GM19025 (cell line): Measurements from ENCODE around the gene SEL1L.
"Not testable (repeated sequence)": the region's sequence is repeated elsewhere in the genome, so short reads cannot be mapped to it uniquely, and the experiment has no call there.

Experiments
- ATAC-seq: cut with Tn5 transposase; IDR thresholded peaks from one replicate; pipeline ENCODE4 v1.9.1; 2021; ENCODE audit warnings: mild to moderate bottlenecking, low read depth, moderate library complexity; ENCODE audit not compliant: unreplicated experiment

SEL1L gene

GRCh38 chr14:81478446-81478845 lies 55.2 kb downstream of the SEL1L start:
- no peak for ATAC-seq

- no peak for ATAC-seq
These were observed 56.8 kb downstream of the SEL1L start for GRCh38 chr14:81476816-81477215.

- ATAC-seq, result no peak
These were observed 58.8 kb downstream of the SEL1L start for GRCh38 chr14:81474685-81475324.

- ATAC-seq, result peak; percentile 48
These were observed 59.5 kb downstream of the SEL1L start for GRCh38 chr14:81474148-81474492.

- ATAC-seq, result peak; percentile 24
These were observed 60.1 kb downstream of the SEL1L start for GRCh38 chr14:81473456-81474147.

- no peak for ATAC-seq
These were observed 61.4 kb downstream of the SEL1L start for GRCh38 chr14:81472096-81472800.

GRCh38 chr14:81471062-81471461 lies 62.6 kb downstream of the SEL1L start:
- ATAC-seq, result no peak

GRCh38 chr14:81470557-81470826 lies 63.2 kb downstream of the SEL1L start:
- ATAC-seq, result peak; percentile 27

- no peak for ATAC-seq
These were observed 66.8 kb downstream of the SEL1L start for GRCh38 chr14:81466854-81467253.

GRCh38 chr14:81465507-81466228 lies 68.0 kb downstream of the SEL1L start:
- ATAC-seq, result no peak

- not testable (repeated sequence) for ATAC-seq
These were observed 68.7 kb downstream of the SEL1L start for GRCh38 chr14:81465003-81465392.

- peak; percentile 53 for ATAC-seq
These were observed 69.2 kb downstream of the SEL1L start for GRCh38 chr14:81464253-81465002.

- ATAC-seq, result not testable (repeated sequence)
These were observed 71.3 kb downstream of the SEL1L start for GRCh38 chr14:81462356-81462755.

GRCh38 chr14:81459912-81460311 lies 73.7 kb downstream of the SEL1L start:
- ATAC-seq, result no peak

GRCh38 chr14:81458352-81458751 lies 75.3 kb downstream of the SEL1L start:
- ATAC-seq, result no peak

GRCh38 chr14:81455390-81455789 lies 78.3 kb downstream of the SEL1L start:
- peak; percentile 23 for ATAC-seq

GRCh38 chr14:81454572-81455218 lies 79.0 kb downstream of the SEL1L start:
- peak; percentile 62 for ATAC-seq

GRCh38 chr14:81453166-81453766 lies 80.4 kb downstream of the SEL1L start:
- peak; percentile 57 for ATAC-seq

- ATAC-seq, result no peak
These were observed 81.1 kb downstream of the SEL1L start for GRCh38 chr14:81452341-81453133.
